IPS-18c (cell line): Measurements from ENCODE around the gene CEP162.
"Not testable (repeated sequence)": the region's sequence is repeated elsewhere in the genome, so short reads cannot be mapped to it uniquely, and the experiment has no call there.

ENCODE experiments used
- H3K4me3 ChIP-seq: 2 replicates; pipeline ENCODE4 v1.7.0; 2013; ENCODE audit warnings: low read depth, mild to moderate bottlenecking, low read length, moderate library complexity; ENCODE audit not compliant: insufficient read depth
- H3K9me3 ChIP-seq: one replicate; pipeline ENCODE4 v1.6.1; 2013; ENCODE audit warnings: mild to moderate bottlenecking, low read length, moderate library complexity; ENCODE audit not compliant: control insufficient read depth, insufficient read depth

The CEP162 gene

GRCh38 chr6:84244416-84245081 is 17.1 kb upstream of the CEP162 start:
- not testable (repeated sequence) for H3K9me3 ChIP-seq, H3K4me3 ChIP-seq

DNA sequence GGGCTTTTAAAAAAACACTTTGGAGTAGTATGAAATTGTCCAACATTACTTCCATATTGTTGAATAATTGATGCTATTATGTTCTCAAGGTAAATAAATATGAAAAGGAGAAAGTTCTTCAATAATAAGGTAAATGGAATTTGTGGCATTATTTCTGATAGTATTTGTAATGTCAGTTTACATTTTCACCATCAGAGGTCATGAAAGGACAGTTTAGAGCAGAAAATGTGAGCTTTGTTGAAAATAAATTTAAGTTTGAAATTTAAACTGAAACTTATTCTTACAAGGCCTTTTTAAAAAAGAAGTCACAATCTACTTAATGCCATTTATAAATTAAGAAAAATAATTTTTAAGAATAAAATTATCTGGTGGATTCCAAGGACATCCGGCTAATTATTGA is 15.8 kb upstream of the CEP162 start:
- H3K9me3 ChIP-seq = no peaks in the 10 kb centered on the region

DNA sequence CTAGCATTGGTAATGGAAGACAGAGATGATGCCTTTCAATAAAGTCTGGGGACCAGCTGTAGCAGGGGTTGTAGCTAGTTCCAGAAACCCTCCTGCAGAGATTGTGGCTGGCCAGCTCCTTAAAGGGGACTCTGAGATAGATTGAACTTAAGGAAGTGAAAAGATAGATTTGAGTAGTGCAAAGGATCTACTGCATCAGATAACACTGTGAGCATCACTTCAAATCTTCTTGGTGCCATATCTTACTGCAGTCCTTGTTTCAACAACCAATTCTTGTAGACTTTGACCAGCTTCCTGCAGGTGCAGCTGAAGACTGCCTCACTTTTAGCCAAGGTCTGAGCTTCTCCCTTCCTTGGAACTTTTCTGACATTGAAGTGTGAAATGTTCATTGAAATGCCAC is 14.8 kb upstream of the CEP162 start:
- no peak overlapping the region for H3K4me3 ChIP-seq
- no peaks in the 10 kb centered on the region for H3K9me3 ChIP-seq

More for the DNA sequence above, 15.8 kb upstream of the CEP162 start:
- no peak overlapping the region for H3K4me3 ChIP-seq

DNA sequence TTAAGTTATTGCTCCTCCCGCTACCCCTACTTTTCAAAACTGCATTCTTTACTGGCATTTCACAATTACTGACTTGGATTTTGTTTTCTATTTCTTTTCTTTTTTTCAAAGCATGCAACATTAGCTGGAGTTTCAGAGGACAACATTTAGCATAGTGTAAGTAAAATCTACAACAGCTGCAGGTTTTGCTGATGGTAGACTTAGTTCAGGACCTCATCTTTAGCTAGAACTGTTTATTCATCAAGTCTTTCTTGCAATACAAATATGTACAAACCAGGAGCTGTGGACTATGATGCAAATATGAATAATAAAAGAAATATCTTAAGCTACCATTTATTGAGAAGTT is 728 bp upstream of the CEP162 start:
- Histone ChIP-seq H3K9me3 (no peaks in the 10 kb centered on the region), H3K4me3 (peak overlapping the region; percentile 90)

DNA sequence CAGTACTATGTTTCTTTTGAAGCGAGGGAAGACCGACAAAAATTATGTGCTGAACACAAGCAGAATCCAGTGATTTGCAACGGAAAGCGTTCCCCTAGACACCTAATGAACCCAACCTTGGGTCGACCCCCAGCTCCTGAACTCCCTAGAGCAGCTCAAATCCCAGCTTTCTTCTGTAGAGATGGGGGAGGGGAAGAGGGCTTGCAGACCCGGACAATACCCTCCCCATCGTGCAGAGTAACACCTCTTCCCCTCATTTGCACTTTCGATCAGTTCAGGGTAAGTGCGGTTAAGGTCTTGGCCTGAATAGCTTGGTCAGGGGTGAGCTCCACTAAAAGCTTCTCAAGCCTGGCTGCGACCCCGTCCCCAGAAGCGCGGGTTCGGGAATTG is 404 bp downstream of the CEP162 start:
- Histone ChIP-seq H3K9me3 (no peaks in the 10 kb centered on the region), H3K4me3 (peak overlapping the region; percentile 90)

DNA sequence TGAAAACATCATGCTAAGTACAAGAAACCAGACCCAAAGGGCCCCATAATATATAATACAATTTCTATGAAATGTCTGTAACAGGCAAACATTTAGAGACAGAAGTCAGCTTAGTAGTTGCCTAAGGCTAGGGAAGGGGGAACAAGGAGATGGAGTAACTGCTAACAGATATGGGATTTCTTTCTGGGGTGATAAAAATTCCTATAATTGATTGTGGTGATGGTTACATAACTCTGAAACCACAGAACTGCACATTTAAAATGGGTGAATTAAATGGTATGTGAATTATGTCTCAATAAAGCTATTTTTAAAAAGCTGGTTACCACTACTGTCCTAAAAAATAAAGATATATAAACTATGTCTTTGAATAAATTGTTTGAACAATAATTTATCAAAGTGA is 3.2 kb downstream of the CEP162 start:
- Histone ChIP-seq H3K9me3 (no peaks in the 10 kb centered on the region), H3K4me3 (no peak overlapping the region)

GRCh38 chr6:84223608-84224007 is 3.8 kb downstream of the CEP162 start:
- H3K4me3 ChIP-seq, H3K9me3 ChIP-seq: not testable (repeated sequence)

GRCh38 chr6:84222426-84222825 is 5.0 kb downstream of the CEP162 start:
- Histone ChIP-seq H3K4me3 (no peak overlapping the region), H3K9me3 (no peaks in the 10 kb centered on the region)

DNA sequence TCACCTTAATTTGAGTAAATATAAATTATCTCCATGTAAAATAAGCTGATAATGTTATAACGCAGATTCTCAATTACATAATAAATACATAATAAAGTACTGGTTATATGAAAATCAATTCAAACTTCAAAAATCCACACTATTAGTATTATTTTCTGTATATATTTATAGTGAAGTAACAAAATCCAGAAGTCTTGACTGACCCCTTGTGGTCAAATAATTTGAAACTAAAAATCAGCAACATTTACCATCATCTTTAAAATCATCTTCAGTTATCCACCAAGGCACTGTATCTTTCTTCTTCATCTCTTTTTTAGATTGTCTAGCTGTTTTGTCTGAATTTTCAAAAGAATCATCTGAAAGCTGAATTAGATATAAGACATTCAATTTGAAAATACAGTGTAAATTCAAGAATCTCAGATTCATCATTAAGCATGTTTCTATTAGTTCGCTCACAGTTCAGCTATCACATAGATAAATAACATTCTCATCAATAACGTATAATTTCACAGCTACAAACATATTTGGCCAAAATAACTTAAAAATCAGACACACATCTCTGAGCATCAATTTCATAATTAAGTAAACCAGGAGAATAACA is 6.5 kb downstream of the CEP162 start:
- no peak overlapping the region for H3K4me3 ChIP-seq
- H3K9me3 ChIP-seq = no peaks in the 10 kb centered on the region

DNA sequence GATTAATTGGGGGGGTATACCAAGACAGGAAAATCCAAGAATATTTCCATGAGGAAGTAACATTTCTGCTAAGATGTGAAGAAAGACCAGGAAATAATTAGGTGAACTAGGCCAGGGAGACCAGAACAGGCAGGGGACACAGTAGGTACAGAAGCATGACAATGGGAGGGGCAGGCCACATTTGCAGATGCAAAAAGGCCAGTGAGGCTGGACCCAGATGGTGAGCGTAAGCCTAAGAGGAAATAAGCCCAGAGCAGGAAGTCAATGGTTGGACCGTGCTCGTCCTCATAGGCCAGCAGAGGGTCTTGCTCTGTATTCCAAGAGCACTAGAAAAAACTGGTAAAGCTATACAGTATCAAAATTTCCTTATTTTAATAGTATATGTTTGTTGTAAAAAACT is 9.4 kb downstream of the CEP162 start:
- H3K4me3 ChIP-seq = no peak overlapping the region
- no peaks in the 10 kb centered on the region for H3K9me3 ChIP-seq

DNA sequence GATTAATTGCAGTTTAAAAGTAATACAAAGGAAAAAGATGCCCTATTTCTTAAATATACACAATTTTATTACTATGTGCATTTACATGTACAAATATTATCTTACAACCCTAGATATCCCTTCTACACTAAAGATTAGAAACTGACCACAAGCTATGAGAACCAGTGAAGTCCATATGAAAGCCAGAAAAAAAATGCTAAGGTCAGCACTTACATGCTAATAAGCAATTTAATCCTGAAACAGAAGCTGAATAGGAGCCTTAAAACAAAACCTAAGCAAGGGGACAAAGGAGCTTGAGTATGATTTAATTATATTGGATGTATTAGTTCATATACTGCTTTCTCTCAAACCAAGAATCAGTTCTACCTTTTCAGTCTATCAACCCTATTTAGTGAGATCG is 14.2 kb downstream of the CEP162 start:
- Histone ChIP-seq H3K4me3 (no peak overlapping the region), H3K9me3 (no peaks in the 10 kb centered on the region)

- H3K9me3 ChIP-seq = no peaks in the 10 kb centered on the region
- no peak overlapping the region for H3K4me3 ChIP-seq
Observed at GRCh38 chr6:84204011-84204410, 23.4 kb downstream of the CEP162 start.

DNA sequence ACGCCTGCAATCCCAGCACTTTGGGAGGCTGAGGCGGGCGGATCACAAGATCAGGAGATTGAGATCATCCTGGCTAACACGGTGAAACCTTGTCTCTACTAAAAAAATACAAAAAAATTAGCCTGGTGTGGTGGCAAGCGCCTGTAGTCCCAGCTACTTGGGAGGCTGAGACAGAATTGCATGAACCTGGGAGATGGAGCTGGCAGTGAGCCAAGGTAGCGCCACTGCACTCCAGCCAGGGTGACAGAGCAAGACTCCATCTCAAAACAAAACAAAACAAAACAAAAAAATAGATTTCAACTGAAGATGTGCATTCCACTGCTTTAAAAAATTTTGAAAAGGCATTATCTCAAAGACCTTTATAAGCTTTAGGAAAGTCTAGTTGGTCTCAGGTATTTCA is 27.5 kb downstream of the CEP162 start:
- H3K9me3 ChIP-seq, H3K4me3 ChIP-seq: not testable (repeated sequence)

DNA sequence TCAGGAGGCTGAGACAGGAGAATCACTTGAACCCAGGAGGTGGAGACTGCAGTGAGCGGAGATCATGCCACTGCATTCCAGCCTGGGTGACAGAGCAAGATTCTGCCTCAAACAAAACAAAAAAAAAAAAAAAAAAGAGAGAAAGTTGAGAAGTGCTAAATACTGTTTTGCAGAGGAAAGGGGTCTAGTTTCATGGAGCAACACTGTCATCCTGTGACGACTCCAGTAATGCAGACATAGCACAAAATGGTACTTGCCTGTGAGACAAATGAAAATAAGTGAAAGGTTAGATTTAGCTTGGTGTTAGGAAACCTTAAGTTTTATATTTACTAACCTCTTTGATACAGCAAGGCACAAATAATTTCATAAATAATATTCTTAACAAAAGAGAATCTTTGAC is 29.7 kb downstream of the CEP162 start:
- Histone ChIP-seq H3K4me3 (no peak overlapping the region), H3K9me3 (no peaks in the 10 kb centered on the region)

DNA sequence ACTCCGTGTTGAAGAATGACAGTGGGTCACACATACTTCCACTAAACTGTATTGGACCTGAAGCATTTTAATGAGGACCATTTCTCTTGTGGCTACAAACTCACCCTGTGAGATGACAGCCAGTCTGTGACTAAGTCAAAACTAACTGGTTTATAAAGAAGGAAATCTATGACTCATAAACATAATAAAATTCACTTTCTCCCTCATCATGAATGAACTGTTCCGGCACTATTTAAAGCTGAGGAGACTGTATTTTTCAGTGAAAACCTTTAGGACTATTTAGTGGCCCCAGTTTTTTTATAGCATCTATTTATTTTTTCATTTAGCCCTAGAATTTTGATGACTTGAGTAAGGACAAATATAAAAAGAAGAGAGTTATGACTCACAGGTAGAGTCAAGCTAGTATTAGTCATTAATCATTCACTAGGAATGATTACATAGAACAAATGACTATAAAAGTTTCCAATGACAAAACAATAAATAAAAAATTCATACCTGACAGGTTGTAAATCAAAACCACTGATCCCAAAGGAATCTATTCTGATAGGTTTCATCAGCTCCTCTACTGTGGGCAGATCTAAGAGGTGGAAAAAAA is 34.2 kb downstream of the CEP162 start:
- Histone ChIP-seq H3K9me3 (no peaks in the 10 kb centered on the region), H3K4me3 (no peak overlapping the region)

DNA sequence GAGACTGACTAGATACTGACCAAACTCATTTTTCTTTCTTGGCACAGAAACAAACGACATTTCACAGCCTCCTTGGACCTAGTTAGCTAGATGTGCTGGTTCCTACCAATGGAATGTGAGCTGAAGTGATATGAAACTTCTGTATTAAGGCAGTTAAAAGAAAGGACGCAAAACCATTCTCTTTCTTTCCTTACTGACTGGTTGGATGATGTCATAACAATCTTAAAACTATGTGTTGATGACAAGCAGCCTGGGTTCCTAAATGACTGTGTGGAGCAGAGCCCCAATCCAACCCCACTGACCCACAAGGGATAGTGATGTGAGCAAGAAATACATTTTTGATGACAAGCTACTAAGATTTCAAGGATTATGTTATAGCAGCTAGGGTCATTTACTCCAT is 35.6 kb downstream of the CEP162 start:
- no peak overlapping the region for H3K4me3 ChIP-seq
- H3K9me3 ChIP-seq = no peaks in the 10 kb centered on the region

DNA sequence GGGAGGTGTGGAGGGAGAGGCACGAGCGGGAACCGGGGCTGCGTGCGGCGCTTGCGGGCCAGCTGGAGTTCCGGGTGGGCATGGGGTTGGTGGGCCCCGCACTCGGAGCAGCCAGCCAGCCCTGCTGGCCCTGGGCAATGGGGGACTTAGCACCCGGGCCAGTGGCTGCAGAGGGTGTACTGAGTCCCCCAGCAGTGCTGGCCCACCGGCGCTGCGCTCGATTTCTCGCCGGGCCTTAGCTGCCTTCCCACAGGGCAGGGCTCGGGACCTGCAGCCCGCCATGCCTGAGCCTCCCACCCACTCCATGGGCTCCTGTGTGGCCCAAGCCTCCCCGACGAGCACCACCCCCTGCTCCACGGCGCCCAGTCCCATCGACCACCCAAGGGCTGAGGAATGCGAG is 38.1 kb downstream of the CEP162 start:
- H3K4me3 ChIP-seq, H3K9me3 ChIP-seq: not testable (repeated sequence)

GRCh38 chr6:84183430-84183829 is 44.0 kb downstream of the CEP162 start:
- no peaks in the 10 kb centered on the region for H3K9me3 ChIP-seq
- no peak overlapping the region for H3K4me3 ChIP-seq

DNA sequence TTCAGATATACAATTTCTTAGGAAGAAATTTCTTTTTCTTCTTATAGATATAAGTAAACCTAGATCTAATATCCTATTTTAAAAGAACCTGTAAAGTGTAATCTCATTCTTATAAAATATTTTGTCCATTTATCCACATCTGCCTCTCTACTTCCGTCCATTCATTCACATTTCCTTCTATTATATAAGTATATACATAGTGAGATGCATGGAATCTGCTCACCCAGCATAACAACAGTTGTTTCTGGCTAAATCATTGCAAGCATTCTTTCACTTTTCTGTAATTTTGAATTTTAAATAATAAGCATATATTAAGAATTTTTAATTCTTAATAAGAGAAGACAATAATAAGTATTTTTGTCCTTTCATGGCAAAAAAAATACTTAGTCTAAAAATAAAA is 45.4 kb downstream of the CEP162 start:
- Histone ChIP-seq H3K9me3 (no peaks in the 10 kb centered on the region), H3K4me3 (no peak overlapping the region)
